ENCODE measurements around the gene SARNP. TPM values are rescaled to one million over a fixed set of nuclear protein-coding genes. Genes with fewer than 3 reads are reported as not detected.

The SARNP gene
- total RNA-seq, 1 donor, result 94.6 TPM

DNA sequence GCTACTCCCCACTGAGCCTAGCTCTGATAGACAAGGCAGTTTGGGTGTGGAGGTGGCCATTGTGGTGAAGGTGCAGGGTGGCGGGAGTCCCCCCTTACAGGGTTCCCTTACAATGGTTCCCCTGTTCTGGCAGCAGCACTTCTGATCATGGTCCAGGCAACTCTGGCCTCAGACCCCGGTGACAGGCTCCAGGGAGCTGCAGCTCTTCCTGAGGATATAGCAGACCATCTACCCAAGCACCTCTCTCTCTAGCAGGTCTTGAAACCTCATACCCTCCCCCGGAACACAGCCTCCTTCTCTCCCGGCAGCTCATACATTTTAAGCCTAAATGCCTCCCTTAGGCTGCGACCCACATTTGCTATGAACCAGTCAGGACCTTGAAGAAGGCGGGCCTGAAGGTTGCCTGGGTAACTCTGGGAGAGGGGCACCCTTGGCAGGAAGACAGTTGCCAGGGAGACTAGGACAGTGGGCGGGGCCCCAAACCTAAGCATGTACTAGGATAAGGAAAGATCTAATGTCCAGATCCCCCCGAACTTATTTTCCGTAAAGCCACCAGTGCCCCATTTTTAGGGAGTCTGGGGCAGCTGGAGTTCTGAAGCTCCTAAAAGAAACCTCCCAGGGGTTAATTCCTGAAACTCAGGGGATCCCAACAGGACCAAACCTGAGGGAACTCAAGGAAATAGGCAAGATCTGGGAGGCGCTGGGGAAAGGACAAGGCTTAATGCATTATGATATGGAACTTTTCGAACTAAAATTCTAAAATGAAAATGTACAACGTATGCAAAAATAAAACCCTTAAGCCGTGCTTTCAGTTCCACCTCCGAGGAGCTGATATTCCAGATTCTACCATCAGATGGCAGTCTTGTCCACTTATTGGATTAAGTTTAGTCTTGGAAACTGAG lies 79.2 kb downstream of the SARNP start:
- DNase-seq (ENCODE audit: low read depth), result peak; percentile 90
- H3K4me3 ChIP-seq (ENCODE audit: low read depth, low read length), result peak overlapping the region; percentile 84
- TF ChIP-seq, protein P1, sequence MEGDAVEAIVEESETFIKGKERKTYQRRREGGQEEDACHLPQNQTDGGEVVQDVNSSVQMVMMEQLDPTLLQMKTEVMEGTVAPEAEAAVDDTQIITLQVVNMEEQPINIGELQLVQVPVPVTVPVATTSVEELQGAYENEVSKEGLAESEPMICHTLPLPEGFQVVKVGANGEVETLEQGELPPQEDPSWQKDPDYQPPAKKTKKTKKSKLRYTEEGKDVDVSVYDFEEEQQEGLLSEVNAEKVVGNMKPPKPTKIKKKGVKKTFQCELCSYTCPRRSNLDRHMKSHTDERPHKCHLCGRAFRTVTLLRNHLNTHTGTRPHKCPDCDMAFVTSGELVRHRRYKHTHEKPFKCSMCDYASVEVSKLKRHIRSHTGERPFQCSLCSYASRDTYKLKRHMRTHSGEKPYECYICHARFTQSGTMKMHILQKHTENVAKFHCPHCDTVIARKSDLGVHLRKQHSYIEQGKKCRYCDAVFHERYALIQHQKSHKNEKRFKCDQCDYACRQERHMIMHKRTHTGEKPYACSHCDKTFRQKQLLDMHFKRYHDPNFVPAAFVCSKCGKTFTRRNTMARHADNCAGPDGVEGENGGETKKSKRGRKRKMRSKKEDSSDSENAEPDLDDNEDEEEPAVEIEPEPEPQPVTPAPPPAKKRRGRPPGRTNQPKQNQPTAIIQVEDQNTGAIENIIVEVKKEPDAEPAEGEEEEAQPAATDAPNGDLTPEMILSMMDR (IDR thresholded peaks at IDR 0.05; ENCODE audit: insufficient read depth, low read depth, low read length), result peak; percentile 79

DNA sequence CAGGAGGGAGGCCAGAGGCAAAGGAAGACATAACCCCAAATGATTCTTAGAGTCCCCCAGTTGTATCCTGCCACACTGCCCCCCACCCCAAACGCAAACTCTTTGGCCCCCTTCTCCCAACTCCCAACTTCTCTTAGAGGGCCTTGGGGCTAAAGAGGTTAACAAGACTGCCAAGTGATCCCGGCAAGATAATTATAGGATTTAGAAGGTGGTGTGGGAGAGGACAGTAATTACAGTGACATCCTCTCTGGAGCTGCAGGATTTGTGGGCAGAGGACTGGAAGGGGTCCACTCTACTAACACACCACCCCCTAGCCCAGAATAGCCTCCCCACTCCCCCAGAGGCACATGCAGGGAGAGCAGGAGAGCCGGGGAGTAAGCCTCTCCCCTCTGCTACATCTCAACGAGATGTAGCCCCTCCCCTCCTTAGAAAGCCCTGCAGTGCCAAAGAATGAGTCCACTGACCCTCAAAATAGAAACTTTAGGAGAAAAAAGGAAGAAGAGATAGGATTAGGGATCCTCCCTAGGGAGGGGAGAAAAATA lies 79.9 kb downstream of the SARNP start:
- H3K4me3 ChIP-seq (ENCODE audit: low read depth, low read length), result peak overlapping the region; percentile 84
- TF ChIP-seq, protein P1 (IDR thresholded peaks at IDR 0.05; ENCODE audit: insufficient read depth, low read depth, low read length), result no peak
- DNase-seq (ENCODE audit: low read depth), result no peak

GRCh38 chr12:55736780-55737580 lies 80.5 kb downstream of the SARNP start:
- H3K4me3 ChIP-seq (ENCODE audit: low read depth, low read length), result no peak overlapping the region
- peak; percentile 69 for DNase-seq (ENCODE audit: low read depth)

GRCh38 chr12:55736076-55736475 lies 81.4 kb downstream of the SARNP start:
- TF ChIP-seq, protein P1 (IDR thresholded peaks at IDR 0.05; ENCODE audit: insufficient read depth, low read depth, low read length), result no peak
- no peak for DNase-seq (ENCODE audit: low read depth)
- no peak overlapping the region for H3K4me3 ChIP-seq (ENCODE audit: low read depth, low read length)

More at GRCh38 chr12:55736780-55737580, 80.5 kb downstream of the SARNP start:
- TF ChIP-seq, protein P1 (IDR thresholded peaks at IDR 0.05; ENCODE audit: insufficient read depth, low read depth, low read length), result peak; percentile 91

- no peak for DNase-seq (ENCODE audit: low read depth)
- TF ChIP-seq, protein P1 (IDR thresholded peaks at IDR 0.05; ENCODE audit: insufficient read depth, low read depth, low read length), result no peak
These were observed 82.9 kb downstream of the SARNP start for GRCh38 chr12:55734595-55734994.

GRCh38 chr12:55733858-55734257 lies 83.7 kb downstream of the SARNP start:
- H3K4me3 ChIP-seq (ENCODE audit: low read depth, low read length), result no peak overlapping the region
- no peak for DNase-seq (ENCODE audit: low read depth)
- TF ChIP-seq, protein P1 (IDR thresholded peaks at IDR 0.05; ENCODE audit: insufficient read depth, low read depth, low read length), result no peak

More at GRCh38 chr12:55734595-55734994, 82.9 kb downstream of the SARNP start:
- no peak overlapping the region for H3K4me3 ChIP-seq (ENCODE audit: low read depth, low read length)
